GDM1 (cell line): Measurements from ENCODE around the gene ASIC4.

Experiments
- DNase-seq: peaks from one replicate; lab custom pipeline; 2025; lab: John Stamatoyannopoulos, UW

ASIC4 gene, protein sequence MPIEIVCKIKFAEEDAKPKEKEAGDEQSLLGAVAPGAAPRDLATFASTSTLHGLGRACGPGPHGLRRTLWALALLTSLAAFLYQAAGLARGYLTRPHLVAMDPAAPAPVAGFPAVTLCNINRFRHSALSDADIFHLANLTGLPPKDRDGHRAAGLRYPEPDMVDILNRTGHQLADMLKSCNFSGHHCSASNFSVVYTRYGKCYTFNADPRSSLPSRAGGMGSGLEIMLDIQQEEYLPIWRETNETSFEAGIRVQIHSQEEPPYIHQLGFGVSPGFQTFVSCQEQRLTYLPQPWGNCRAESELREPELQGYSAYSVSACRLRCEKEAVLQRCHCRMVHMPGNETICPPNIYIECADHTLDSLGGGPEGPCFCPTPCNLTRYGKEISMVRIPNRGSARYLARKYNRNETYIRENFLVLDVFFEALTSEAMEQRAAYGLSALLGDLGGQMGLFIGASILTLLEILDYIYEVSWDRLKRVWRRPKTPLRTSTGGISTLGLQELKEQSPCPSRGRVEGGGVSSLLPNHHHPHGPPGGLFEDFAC

DNA sequence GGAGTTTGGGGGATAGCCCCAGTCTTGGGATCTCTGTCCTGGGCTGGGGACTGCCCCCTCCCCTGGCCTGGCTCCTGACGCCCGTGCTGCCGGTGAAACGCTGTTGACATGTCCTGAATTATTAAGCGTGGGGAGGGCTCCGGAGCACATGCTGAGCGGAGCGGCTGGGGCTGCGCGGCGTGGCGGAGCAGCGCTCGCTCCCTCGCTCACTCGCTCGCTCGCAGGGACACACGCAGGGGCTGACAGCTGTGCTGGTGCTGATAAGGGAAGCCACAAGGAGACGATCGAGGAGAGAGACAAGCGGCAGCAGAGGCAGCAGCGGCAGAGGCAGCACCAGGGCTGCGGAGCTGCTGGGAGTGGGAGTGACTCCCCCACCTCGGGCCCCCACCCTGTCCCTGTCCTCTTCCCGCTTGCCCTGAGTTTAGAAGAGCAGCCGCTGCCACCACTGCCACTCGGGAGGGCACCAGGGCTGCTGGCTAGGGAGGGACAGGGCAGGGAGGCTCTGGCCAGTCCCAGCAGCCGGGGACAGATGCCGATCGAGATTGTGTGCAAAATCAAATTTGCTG, at the start of gene ASIC4:
ASIC4 (plus strand) TSS at position 287 of the 566 bp plus-strand sequence; CDS start at position 530, 243 bp downstream.
- DNase-seq, result peak; percentile 48

DNA sequence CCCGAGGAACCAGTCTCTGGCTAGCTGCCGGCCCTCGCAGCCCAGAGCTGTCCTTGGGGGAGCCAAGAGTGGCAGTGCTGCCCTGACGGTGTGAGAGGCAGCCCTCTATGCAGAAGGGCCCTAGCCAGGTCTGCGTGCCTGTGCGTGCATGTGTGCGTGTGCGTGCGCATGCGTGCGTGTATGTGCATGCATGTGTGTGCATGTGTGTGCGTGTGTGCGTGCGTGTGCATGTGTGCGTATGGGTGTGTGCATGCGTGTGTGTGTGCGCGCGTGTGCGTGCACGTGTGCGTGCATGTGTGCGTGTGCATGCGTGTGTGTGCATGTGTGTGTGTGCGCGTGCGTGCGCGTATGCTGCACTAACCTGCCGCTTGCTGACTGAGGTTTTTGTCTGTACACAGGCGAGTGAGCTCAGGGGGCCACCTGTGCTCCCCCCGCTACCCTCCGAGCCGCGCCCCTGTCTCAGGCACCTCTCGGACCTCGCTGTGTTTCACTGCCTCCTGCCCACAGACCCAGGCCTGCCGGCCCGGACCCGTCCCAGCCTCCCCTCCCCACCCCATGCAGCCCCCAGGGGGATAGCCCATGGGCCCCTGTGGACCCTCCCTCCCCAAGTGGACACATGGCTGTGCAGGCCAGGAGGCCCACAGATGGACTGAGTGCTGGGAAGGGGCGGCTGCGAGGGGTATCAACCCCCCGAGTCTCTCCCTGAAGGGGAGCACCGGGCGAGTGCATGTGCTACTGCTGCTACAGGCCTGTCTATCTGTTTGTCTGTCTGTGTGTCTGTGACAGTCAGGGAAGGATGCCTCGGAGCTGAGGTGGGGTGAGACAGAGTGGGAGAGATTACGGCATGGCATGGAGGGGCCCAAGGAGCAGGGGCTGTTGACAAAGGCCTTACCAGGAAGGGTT, 48.4 kb upstream of the ASIC4 start:
- no peak for DNase-seq

DNA sequence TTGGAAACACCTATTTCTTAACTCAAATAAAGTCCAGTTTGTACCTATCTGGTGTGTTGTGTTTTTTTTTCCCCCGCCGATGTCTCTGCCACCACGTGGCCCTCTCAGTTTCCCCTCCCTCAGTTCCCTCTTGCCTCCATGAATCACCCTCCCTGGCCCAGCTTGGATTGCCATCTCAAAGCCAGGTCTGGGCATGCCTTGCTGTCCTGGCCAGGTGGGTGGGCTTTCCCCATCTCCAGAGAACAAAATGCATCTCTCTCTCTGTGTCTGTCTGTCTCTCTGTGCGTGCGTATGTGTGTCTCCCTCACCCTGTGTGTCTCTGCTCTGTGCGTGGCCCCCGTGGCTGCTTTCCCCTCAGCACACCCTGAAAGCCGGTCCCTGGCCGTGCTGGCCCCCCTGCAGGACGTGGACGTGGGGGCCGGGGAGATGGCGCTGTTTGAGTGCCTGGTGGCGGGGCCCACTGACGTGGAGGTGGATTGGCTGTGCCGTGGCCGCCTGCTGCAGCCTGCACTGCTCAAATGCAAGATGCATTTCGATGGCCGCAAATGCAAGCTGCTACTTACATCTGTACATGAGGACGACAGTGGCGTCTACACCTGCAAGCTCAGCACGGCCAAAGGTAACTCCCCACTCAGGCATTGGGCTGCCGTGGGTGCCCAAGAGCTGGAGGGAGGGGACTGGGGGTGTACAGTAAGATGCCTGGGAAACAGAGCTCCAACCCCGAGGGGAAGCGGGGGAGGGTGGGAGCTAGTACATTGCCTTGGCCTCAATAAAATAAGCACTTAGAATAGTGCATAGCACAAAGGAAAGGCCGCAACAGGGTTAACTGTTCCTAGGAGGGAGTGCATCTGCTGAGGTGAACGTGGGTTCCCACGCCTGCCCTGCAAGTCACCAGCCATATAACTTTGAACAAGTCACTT, 47.2 kb upstream of the ASIC4 start:
- no peak for DNase-seq

GRCh38 chr2:219467736-219468075, 46.6 kb upstream of the ASIC4 start:
- no peak for DNase-seq

- no peak for DNase-seq
These were observed 45.7 kb upstream of the ASIC4 start for GRCh38 chr2:219468410-219469185.

DNA sequence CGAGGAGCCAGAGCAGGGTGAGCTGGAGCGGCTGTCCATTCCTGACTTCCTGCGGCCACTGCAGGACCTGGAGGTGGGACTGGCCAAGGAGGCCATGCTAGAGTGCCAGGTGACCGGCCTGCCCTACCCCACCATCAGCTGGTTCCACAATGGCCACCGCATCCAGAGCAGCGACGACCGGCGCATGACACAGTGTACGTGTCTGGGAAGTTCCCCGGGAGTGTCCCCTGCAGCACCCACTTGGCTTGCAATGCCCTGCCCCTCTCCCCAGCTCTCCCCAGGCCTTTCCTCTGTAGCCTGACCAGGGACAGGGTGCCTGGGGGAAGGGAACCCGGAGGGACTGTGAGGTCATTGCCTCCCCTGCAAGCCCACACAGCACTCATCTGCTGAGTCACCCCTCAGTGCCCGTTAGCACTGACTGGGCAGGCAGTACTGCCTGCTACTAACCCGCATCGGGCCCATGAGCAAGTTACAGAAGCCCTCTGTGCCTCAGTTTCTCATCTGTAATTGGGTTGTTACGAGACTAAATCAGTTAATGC, 45.0 kb upstream of the ASIC4 start:
- no peak for DNase-seq

- no peak for DNase-seq
These were observed 43.9 kb upstream of the ASIC4 start for GRCh38 chr2:219470429-219470828.

GRCh38 chr2:219471476-219472371, 42.6 kb upstream of the ASIC4 start:
- no peak for DNase-seq

DNA sequence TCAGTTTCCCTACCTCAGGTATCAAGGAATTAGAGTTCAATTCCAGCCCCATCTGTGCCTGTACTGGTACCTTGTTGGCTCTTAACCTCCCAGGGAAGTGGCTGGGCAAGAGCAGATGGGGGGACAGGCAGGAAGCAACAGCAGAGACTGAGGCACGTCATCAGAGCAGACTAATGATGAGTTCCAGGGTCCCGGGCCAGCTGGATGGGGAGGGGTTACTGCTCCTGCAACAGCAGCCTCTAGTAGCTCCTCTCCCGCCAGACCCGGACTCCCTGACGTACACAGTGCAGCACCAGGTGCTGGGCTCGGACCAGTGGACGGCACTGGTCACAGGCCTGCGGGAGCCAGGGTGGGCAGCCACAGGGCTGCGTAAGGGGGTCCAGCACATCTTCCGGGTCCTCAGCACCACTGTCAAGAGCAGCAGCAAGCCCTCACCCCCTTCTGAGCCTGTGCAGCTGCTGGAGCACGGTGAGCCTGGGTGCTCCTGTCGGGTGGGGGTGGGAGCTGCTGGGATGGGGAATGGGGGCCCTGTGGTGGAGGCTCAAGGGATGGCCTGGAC, 41.6 kb upstream of the ASIC4 start:
- no peak for DNase-seq

DNA sequence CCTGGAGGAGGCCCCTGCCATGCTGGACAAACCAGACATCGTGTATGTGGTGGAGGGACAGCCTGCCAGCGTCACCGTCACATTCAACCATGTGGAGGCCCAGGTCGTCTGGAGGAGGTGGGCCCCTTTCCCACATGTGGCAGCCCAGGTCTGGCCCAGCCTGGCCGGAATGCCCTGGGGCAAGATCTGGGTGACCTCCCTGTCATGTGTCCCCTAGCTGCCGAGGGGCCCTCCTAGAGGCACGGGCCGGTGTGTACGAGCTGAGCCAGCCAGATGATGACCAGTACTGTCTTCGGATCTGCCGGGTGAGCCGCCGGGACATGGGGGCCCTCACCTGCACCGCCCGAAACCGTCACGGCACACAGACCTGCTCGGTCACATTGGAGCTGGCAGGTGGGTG, 40.8 kb upstream of the ASIC4 start:
- no peak for DNase-seq

GRCh38 chr2:219474285-219475060, 39.8 kb upstream of the ASIC4 start:
- DNase-seq, result no peak

GRCh38 chr2:219475278-219475677, 39.0 kb upstream of the ASIC4 start:
- no peak for DNase-seq

DNA sequence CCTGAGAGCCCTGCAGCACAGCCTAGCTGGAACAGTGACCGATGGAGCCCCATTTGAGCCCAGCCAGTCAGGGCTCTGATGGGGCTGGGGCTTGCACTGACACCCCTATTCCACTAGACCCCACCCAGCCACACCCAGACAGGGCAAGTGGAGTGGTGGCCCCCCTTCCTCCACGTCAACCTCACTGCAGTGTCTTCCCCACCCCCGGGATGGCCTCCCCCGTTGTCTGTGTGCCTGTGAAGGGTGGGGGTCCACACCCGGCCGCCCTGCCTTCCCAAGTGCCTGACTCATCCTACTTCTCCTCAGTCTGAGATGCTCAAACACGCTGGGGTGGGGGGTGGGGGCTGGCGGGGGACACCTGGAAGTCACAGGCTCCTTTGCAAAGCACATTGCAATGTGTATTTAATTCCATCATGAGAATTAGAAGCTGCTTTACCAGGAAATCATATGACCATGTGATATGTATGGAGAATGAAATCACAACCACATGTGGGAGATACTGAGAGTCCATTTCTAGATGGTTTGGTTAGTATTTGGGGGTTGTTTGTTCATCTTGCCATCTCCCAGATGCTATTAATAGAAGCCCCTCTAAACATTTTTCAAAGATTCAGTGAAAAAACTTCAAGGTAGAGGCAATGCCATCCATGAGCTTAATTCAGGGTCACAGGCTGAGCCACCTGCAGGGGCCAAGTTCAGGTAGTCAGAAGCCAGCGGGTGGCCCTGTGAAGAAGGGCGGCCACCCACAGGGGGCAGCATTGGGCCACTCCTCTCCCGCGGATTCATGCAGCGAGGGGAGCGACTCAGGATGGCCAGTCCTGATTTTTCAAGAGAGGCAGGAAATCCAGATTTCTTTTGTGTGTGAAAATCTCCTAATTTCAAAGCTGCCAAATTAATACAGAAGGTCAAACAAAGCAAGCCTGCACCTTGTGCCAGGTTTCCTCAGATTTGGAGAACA, 38.3 kb upstream of the ASIC4 start:
- no peak for DNase-seq

DNA sequence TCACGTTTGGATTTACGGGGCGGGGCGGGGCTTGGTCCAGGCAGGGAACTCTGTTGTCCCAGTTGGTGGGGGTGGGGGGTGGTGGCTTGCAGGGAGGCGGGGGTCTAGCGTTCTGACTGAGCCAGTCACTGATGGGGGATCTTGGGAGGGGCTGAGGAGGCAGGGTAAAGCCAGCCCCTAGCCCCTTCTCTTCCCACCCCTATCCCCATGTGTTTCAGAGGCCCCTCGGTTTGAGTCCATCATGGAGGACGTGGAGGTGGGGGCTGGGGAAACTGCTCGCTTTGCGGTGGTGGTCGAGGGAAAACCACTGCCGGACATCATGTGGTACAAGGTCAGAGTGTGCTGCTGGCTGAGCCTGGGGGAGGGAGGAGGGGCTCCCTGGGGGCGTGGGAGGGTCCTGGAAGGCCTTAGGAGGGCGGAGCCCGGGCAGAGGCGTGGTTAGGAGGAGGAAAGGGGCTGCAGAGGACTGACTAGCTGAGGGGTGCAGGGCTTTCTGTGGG, 37.6 kb upstream of the ASIC4 start:
- DNase-seq, result no peak

DNA sequence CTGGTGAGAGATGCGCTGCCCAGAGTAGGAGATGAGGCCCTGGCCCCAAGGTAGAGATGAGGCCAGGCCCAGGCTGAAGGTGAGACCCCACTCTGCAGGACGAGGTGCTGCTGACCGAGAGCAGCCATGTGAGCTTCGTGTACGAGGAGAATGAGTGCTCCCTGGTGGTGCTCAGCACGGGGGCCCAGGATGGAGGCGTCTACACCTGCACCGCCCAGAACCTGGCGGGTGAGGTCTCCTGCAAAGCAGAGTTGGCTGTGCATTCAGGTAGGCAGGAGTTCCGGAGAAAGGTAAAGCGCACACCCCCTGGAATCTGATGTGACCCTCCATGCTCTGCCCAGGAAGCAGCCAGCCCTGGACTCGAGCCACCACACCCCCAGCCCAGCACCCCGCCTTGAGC, 37.1 kb upstream of the ASIC4 start:
- DNase-seq, result no peak

GRCh38 chr2:219477815-219478214, 36.5 kb upstream of the ASIC4 start:
- DNase-seq, result no peak

GRCh38 chr2:219478916-219479315, 35.4 kb upstream of the ASIC4 start:
- no peak for DNase-seq
